ENCODE data around the gene MX2.

GRCh38 chr21:41362605-41363369 lies 960 bp downstream of the MX2 start:
- TF ChIP-seq EZH2 (optimal IDR thresholded peaks at IDR 0.05; ENCODE audit: low read depth, low read length) = no peak
- no peak for TF ChIP-seq CTCF (IDR thresholded peaks at IDR 0.05; ENCODE audit: low read length)

Measured in MM.1S (cell line).